Kidney glomerular epithelial cell (primary cell): ENCODE measurements around the gene COG1.

Source experiments
- DNase-seq: peaks from one replicate; lab custom pipeline; 2025; lab: John Stamatoyannopoulos, UW

COG1 gene

DNA sequence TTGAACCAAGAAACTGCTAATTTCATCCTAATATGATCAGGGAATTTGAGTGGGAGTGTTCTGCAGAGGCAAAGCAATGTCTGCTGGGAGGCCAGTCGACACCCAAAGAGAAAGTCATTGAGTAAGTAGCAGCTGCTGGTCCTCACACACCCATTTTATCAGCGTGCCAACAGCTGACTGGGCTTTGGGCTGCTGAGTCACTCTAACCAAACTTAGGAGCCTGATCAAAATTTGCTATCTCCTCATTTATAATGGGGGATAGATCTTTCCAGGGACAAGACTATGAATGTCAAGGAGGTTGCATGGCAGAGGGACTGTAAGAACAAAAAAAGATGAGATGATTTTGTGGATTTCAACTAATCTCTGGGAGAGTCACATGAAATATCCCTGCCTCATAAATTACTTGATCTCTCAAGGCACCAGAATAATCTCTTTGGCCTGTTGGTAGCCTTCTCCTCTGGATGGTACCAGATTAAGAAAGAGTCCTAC, 35.9 kb downstream of the COG1 start:
- peak; percentile 35 for DNase-seq

DNA sequence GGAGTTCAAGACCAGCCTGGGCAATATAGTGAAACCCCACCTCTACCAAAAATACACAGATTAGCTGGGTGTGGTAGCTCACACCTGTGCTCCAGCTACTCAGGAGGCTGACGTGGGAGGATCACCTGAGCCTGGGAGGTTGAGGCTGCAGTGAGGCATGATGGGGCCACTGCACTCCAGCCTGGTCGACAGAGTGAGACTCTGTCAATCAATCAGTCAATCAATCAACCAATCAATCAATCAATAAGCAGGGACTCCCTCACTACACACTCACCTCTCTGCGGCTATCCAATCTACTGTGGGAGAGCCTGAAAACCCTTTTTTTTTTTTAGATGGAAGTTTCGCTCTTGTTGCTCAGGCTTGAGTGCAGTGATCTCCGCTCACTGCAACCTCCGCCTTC, 37.2 kb downstream of the COG1 start:
- DNase-seq = no peak

DNA sequence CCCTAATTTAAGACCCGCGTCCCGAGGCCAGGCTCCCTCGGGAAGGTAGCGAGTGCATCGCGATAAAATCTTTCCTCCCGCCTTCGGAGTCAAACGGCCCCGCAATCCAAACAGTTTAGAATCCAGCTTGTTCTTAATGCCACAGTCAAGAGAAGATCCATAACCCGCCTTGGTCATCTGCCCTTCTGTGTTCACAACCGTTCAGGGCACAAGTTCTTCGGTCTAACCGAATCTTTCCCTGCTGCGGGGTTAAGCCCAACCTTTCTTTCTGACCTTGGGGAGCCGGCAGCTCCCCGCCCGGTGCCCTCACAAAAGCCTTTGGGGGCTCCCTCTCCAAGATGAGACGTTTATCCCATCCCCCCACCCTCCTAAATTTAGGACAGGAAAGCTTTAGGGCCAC, 38.5 kb downstream of the COG1 start:
- DNase-seq = no peak

DNA sequence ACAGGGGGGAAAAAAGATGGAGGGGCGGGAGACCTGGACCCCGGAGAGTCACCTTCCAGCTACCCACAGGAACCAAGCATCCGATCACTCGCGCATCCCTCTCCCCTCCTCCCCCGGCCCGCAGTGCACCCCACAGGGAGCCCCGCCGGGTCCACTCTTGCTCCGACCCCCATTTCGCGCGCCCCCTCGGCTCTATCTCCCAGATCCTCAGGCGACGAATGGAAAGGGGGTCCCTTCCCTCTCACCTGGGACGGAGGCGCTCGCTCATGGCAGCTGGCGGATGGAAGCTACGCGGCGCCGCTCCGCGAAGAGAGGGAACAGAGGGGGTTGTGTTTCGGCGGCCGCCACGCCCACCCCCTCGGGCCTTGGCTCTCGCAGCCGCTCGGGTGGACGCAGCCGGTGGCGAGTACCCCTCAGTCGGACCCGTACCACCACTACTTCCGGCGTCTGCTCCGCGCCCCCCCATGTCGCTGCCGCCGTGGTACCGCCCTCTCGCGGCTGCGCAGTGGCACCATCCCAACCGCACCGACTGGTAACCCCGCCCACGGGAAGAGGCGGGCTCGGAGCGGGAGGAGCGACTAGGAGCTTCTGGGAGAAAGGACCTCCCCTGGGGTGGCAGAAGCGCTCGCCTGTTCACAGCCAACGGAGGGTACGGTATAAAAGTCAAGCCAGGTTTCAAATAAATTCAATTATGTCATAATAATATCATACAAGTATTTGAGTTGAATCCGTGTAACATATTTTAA, 39.2 kb downstream of the COG1 start:
- peak; percentile 96 for DNase-seq

DNA sequence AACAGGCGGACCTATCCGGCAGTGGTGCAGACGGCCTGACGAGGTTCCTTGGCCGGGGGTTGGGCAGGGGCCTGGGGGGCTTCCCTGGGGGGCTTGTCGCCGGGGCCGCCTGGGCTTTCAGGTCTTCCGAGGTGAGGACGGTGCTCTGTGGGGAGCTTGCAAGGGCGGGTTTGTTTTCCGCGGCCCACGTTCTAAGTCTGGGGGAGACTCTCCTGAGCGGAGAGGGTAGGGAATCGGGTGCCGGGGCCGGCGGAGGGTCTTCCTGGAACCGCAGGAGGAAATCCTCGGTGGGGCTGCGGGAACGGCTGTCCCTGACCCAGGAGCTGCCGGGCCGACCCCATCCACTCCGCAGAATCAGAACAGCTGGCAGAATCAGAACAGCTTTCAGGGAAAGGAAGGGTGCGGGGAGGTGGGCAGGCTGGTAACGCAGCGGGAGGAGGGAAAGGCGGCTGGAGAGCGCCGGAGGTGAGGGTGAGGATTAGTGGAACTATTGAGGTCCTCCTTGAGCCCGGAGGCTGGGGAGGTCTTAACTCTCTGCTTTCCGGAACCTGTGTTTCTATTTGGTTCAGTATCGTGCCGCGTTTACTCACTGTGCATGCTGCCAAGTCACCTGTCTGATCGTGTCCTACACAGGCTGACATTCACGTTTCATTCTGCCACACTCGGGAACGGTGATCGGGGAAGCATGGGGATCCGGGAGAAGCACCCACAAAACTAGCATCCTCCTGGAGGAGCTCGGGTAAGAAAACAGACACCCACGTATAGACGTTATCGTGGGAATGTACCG, 39.9 kb downstream of the COG1 start:
- peak; percentile 8 for DNase-seq

DNA sequence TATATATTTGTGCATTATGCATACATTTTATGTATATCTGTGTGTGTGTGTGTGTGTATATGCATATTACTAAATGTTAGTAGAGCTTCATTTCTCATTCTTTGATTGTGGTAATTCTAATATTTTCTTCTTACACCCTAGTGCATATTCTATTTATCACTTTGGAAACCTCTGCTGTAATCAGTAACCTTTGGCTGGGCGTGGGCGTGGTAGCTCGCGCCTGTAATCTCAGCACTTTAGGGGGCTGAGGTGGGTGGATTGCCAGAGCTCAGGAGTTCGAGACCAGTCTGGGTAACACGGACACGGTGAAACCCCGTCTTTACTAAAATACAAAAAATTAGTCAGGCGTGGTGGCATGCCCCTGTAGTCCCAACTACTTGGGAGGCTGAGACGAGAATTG, 41.9 kb downstream of the COG1 start:
- DNase-seq = no peak

DNA sequence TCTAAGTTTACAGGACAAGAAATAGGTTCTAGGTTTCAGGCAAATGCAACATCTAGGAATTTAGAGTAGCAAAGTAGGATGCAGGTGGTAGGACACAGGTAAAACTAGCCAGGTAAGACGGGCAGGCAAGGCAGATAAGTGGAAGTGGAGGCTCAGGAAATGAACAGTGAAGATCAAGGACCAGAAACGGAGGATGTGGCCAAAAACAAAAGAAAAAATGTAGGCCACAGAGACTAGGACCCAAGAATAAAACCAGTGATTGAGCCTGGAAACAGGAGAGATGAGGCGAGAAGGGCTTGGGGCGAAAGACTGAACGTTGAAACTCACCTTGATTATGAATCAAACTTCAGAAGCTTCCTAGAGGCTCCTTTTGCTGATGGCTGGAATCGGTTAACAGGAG, 44.9 kb downstream of the COG1 start:
- no peak for DNase-seq

DNA sequence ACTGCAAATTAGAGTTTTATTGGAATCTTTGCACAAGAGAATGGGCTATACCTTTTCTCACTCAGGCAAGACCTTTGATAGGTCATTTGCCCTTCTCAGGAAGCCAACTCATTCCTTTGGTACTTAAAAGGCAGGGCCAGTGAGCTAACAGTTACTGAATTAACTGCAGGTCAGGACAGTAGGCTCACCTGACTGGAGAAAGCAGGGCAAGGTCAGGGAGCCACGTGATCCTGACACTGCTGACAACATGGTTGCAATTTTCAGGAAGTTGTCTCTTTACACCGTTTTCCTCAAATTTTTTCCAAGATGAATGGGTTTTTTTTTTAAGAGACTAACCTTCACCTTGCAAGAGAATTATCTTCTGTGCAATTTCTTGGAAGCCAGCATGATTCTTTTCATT, 47.7 kb downstream of the COG1 start:
- no peak for DNase-seq

DNA sequence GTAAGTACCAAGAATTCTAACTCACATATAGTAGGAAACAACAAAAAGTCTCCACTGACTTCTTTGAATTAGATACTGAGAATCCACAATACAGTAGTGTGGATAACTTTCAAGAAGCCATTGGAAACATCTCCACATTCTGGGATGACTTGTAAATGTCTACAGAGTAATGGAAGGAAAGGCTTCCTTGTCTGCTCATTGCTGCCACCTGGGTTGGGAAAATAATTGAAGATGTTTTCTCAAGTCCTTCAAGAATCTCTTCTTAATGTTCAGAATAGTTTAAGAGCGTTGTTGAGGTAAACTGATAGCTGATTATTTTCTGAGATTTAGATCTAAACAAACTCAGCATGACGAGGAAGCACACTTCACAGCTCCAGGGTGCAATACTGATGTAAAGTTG, 54.9 kb downstream of the COG1 start:
- no peak for DNase-seq

DNA sequence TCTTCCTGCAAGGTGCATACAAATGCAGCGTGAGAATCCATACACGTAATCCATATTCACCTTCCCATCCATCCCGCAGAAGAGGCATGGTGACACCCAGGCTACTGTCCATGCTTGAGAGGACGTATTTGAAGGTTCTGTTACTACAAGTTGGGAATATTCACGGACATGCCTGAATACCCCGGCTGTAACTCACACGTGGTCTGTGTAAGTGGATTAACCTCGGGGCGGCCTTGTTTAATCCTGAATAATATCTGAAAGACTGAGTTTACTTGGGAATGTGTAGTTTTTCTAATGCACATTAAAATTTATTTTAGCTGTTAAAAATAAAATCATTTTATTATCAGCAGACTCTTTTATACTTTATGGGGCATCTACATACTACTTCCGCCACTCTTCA, 55.7 kb downstream of the COG1 start:
- DNase-seq = no peak

DNA sequence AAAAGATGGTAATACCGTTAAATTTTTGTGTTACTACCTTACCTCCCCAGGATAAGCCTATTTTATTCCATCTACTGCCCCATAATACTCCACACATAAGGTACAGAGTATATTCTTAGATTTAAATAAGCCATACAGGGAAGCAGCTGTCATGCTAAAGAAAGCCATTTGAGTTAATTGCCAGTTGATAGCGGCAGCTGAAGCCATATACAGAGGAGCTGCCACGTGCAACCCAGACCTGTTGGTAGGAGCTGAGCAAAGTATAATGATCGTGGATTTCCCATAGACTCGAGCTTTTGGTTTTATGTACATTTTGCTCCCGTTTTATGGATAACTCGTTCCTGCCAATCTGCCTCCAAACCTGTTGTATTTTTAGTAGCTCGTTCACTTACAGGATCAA, 56.8 kb downstream of the COG1 start:
- DNase-seq = no peak

DNA sequence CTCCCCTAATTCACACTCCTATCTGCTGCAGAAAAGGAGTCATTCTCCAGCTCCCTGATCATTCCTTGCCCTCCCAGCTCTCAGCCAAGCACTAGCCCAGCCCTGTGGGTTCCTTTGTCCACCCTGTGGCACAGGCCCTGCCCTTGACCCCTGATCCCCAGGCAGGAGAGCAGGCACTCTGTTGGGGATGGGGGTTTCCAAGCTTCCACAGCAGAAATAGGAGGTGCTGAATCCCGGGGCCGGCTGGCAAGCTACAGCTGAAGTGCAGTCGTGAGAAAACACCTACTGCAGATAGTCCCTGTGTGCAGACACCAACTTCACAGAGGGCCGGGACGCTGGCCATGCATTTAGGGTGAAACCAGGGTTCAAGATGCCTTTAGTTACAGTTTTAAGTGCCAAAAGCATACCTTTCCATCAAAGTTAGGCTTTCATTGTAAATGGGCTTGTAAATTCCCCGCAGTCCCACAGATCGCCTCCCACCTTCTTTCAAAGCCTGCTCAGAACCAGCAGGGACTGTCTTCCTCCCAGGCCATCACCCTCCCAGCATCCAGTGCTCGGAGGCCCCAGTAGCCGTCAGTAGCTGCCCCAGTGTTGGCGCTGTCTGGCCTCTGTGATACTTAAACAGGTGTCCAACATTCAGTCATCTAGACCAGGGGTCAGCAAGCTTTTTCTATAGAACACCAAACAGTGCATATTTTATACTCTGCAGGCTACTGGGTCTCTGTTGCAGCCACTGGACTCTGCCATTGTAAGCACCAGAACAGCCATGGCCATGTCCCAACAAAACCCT, 58.2 kb downstream of the COG1 start:
- DNase-seq = no peak

DNA sequence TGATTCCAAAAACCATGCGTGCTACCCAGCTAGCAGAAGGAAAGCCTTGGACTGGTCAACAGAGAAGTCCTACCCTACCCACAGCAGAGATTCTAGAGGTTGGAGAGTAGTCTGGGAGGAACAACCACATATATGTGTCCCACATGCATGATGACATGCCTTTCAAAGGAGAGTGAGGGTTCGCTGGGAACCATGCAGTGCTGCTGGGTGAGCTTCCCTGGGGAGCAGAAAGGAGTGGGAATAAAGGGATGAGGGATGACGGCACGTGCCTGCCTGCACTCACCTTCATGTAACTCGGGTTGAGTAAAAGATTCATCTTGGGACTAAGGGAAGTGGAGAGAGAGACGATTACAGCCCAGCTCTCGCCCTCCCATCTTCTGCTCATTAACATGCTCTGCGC, 59.0 kb downstream of the COG1 start:
- no peak for DNase-seq

DNA sequence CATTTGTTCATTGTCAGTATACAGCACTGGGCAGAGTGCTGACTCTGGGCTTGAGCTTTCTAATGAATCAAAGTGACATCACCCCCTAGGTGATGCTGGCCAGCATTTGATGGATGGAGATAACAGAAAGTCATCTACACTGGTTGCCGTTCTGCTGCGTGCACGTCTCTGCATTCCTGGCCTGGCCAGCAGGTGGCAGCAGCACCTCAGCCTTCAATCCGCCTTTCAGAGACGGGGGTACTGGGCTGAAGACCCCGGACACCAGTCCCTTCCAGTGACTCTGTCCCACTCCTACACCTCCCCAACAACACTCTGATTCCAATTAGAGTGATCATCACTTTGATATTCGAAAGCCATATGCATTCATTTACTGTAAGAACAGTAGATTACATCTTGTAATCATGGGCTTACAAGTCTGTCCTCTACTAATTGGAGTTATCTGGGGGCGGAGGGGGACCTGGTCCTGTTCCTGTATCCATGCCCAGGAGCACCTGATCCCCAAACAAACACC, 62.9 kb downstream of the COG1 start:
- DNase-seq = peak; percentile 34

DNA sequence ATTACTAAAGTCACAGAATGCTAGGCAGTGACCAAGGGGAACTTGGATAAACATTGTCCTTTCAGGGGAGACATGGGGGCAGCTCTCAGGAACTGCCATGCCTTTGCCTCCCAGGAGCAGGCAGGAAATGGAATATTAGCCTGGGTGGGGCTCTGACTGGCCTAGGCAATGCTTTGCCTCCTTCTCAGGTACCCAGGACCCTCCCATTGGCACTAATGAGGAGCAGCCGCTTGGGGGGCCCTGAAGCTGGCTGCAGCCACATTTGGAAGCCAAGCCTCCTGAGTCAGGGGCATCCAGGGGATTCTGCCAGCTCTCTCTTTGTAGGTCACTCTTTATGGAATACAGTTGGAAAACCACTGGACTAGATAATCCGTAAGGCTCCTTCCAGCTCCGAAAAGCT, 63.4 kb downstream of the COG1 start:
- DNase-seq = no peak

DNA sequence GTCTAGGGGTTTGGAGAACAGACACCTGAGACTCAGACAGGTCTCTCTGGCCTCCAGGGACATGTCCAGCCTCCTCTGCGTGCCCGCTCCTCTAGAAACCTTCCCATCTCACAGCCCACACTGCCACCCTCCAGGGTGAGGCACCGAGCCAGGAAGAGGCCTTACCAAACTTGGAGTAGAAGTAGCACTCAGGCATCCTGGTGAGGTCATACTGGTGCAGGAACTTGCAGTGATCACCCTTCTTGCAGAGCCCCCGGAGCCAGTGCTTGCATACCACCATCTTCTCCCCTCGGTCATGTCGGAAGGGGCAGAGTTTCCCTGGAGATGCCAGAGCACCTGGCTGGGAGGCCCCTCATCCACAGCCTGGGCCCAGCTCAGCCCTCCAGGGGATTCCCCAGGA, 64.7 kb downstream of the COG1 start:
- DNase-seq = no peak
